HG03575 (cell line): ENCODE data around the gene TRIM59.
"Not testable (repeated sequence)": the region's sequence is repeated elsewhere in the genome, so short reads cannot be mapped to it uniquely, and the experiment has no call there.

Source experiments
- ATAC-seq: cut with Tn5 transposase; IDR thresholded peaks from one replicate; pipeline ENCODE4 v1.9.1; 2021; ENCODE audit not compliant: unreplicated experiment, insufficient number of reproducible peaks, low FRiP score; ENCODE audit errors: extremely low read depth

TRIM59 gene

GRCh38 chr3:160460033-160460432, 10.4 kb upstream of the TRIM59 start:
- ATAC-seq: no peak

GRCh38 chr3:160459450-160459970, 9.9 kb upstream of the TRIM59 start:
- ATAC-seq: no peak

- no peak for ATAC-seq
Observed at GRCh38 chr3:160458151-160458550, 8.6 kb upstream of the TRIM59 start.

- no peak for ATAC-seq
Observed at GRCh38 chr3:160455846-160456245, 6.3 kb upstream of the TRIM59 start.

GRCh38 chr3:160454995-160455394, 5.4 kb upstream of the TRIM59 start:
- ATAC-seq: no peak

GRCh38 chr3:160452251-160452650, 2.7 kb upstream of the TRIM59 start:
- ATAC-seq: not testable (repeated sequence)

GRCh38 chr3:160451602-160452001, 2.0 kb upstream of the TRIM59 start:
- ATAC-seq: no peak

GRCh38 chr3:160450846-160451245, 1.3 kb upstream of the TRIM59 start:
- no peak for ATAC-seq

- peak; percentile 12 for ATAC-seq
Observed at GRCh38 chr3:160448845-160449635, 546 bp downstream of the TRIM59 start.

GRCh38 chr3:160447544-160447943, 2.0 kb downstream of the TRIM59 start:
- ATAC-seq: no peak

- ATAC-seq: no peak
Observed at GRCh38 chr3:160446522-160447056, 3.0 kb downstream of the TRIM59 start.

- ATAC-seq: no peak
Observed at GRCh38 chr3:160445854-160446253, 3.7 kb downstream of the TRIM59 start.

- ATAC-seq: no peak
Observed at GRCh38 chr3:160444411-160444810, 5.2 kb downstream of the TRIM59 start.

- ATAC-seq: no peak
Observed at GRCh38 chr3:160440687-160441086, 8.9 kb downstream of the TRIM59 start.

GRCh38 chr3:160437083-160437455, 12.5 kb downstream of the TRIM59 start:
- no peak for ATAC-seq

GRCh38 chr3:160435747-160436146, 13.8 kb downstream of the TRIM59 start:
- ATAC-seq: no peak

GRCh38 chr3:160435095-160435494, 14.5 kb downstream of the TRIM59 start:
- no peak for ATAC-seq

GRCh38 chr3:160434071-160434470, 15.5 kb downstream of the TRIM59 start:
- no peak for ATAC-seq

- ATAC-seq: no peak
Observed at GRCh38 chr3:160427832-160428424, 21.7 kb downstream of the TRIM59 start.

- no peak for ATAC-seq
Observed at GRCh38 chr3:160417311-160417710, 32.3 kb downstream of the TRIM59 start.
